Stimulated activated CD8-positive, alpha-beta memory T cell treated with anti-CD3 and anti-CD28 coated beads, Interleukin-12 subunit alpha, Interleukin-12 subunit beta, amount 100 ng/mL, for 4 hours (primary cell): ENCODE results near the gene RPL37A.

Experiments used
- DNase-seq: peaks from one replicate; pipeline ENCODE4 v3.0.0-alpha.2; 2020; ENCODE audit warnings: low read depth

The RPL37A gene

GRCh38 chr2:216498379-216499352 is at the start of gene RPL37A:
Gene RPL37A (plus strand): TSS chr2:216498844. CDS start chr2:216498875, 31 bp downstream.
- peak; percentile 80 for DNase-seq

DNA sequence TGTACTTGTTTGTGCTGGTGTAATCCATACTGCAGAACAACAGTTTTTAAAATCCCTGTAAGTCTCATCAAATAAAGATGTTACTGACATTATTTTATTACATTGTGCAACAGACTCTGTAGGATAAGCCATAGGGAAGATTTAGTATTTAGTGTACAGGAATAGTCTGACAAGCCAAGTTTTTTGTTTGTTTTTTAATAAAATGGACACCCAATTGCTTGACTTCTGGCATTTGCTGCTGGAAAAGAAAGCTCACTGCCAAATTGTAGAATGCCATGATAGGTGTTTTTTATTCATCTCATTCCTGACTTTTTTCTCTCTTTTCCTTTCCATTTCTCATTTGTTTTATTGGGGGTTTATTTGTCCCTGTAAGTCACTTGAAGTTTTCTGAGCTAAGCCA is 48.3 kb upstream of the RPL37A start:
- DNase-seq: no peak

DNA sequence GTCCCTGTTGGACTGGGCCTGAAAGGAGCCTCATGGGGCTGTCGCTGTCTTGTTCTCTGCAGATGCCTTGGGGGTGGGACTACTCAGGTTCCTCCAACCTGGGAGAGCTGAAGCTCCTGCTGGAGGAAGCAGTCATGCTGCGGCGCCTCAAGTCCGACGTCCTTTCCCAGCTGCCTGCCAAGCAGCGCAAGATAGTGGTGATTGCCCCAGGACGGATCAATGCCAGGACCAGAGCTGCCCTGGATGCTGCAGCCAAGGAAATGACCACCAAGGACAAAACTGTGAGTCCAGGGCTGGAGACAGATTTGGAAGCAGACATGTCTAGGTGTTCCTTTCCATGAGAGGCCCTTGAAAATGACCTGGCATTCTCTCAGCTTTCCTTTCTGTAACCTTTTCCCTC is 47.9 kb upstream of the RPL37A start:
- no peak for DNase-seq

GRCh38 chr2:216453955-216454614 is 44.6 kb upstream of the RPL37A start:
- DNase-seq: no peak

DNA sequence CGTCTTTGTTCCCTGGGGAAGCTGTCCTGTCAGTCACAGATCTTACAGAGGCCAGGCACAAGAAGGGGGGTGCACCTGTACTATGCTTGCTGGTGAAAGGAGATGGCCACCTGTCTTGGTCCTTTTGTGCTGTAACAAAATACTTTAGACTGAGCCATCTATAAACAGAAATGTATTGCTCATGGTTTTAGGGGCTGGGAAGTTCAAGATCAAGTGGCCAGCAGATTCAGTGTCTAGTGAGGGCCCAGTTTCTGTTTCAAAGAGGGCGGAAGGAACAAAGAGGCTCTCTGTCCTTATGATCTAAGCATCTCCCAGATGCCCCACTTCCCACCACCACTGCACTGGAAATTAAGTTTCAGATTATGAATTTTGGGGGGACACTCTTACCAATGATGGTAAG is 35.5 kb upstream of the RPL37A start:
- no peak for DNase-seq

DNA sequence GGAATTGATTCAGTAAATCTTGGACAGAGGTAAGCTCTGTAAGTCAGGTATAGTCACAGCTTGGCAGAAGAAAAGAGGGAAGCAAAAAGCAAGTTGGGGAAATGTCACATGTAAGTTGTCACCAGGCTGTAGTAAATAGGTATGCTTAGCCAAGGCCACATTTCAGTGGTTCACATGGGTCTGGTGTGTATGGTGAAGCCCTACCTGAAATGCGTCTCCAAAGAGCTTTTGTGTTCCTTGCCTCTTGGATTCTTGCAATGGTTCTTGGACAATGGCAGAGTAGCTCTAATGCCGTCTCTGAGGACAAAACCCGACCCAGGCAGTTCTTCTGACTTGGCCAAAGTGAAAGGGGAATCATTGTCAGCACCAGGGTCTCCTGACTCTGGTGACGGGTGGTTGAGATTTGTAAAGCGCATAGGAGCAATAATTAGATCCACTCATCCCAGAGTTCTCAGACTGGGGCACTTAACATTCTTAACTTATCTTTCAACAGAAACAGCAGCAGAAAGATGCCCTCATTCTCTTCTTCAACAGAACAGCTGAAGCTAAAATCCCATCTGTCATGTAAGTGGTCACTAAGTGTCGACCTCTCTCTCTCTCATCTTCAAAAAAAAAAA is 34.4 kb upstream of the RPL37A start:
- no peak for DNase-seq

- DNase-seq: no peak
Measured at GRCh38 chr2:216465579-216466195, 33.0 kb upstream of the RPL37A start.

DNA sequence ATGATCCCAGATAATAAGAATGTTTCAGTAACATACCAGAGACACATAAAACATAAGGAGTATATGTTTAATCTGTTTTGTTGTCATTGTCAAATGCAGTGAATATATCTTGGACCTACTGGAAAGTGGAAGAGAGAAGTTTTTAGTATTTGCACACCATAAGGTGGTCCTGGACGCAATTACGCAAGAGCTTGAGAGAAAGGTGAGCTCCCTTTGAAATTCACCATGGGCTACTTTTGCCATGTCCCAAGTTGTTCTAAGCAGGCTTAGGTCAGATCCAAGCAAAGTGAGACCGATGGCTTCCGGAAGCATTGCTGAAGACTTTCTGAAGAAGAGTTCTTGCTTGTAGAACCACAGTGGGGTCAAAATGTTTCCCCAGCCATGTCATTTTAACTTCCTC is 30.8 kb upstream of the RPL37A start:
- no peak for DNase-seq

GRCh38 chr2:216469661-216470060 is 29.0 kb upstream of the RPL37A start:
- DNase-seq: no peak

GRCh38 chr2:216473187-216473586 is 25.5 kb upstream of the RPL37A start:
- no peak for DNase-seq

- DNase-seq: no peak
Measured at GRCh38 chr2:216474925-216475670, 23.5 kb upstream of the RPL37A start.

- DNase-seq: no peak
Measured at GRCh38 chr2:216475767-216476166, 22.9 kb upstream of the RPL37A start.

DNA sequence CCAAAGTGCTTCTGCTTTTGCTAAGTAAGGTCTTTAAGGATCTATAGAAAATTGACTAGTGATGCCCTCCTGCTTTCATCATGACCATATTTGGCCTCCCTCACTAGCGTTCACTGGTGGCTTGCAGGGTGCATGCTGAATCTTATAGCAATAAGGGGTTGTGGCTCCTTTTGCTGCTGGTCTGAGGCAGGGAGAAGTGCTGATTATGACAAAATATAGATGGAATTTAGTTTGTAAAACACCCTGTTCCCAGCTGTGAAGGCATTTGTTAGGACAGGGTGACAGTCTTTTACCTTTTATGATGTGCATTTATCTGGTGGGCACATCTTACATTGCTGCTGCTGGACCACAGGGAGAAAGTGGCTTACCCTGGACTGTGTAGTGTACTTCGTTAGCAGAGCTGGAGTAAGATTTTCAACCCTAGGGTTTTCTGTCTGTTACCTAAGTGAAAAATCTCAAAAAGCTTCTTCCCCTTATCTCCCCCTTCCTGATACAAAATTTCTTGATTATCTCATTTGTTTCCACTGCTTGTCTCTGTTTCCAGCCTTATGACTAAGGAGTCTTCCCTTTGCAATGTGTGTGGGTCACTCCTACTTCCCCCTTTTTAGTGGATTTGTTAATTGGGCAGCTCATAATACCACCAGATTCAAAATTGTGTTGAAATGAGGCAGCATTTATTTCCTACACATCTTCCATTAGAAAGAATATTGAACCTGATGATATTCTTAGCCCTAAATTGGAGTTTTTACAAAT is 21.2 kb upstream of the RPL37A start:
- no peak for DNase-seq

GRCh38 chr2:216478151-216478550 is 20.5 kb upstream of the RPL37A start:
- DNase-seq: no peak

GRCh38 chr2:216478791-216479190 is 19.9 kb upstream of the RPL37A start:
- DNase-seq: no peak

DNA sequence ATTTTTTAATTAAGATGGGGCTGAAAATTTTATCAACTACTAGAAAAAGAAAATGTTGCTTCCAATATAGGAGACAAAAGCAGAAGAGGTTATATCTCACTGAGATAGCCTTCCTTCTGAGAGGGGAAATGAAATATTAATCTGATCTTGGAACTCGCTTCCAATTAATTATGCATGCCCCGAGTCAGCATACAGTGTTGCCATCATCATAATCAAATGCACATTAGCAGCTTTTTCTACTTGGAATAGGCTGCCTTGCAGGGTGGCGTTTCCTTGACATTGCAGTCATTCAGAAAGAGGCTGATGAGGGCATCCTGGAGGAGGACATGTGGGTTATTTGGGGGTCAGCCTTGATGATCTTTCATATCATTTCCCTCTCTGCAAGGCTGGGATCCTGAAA is 18.4 kb upstream of the RPL37A start:
- no peak for DNase-seq

- DNase-seq: no peak
Measured at GRCh38 chr2:216482640-216483039, 16.0 kb upstream of the RPL37A start.

GRCh38 chr2:216485237-216485636 is 13.4 kb upstream of the RPL37A start:
- DNase-seq: no peak

DNA sequence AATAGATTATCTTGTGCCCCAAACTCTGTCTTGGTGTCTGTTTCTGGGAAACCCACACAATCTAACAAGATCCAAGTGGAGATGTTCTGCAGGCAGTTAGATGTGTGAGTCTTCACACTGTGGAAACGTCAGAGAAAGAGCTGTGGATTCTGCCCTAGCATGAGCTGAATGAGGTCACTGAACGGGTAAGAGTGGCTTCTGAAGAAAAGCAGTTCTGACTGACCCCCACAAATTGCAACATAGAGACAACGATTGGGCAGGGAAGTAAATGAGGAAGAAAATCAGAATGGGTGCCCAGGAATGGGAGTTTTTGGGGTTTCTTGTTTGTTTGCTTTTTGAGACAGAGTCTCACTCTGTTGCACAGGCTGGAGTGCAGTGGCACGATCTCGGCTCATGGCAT is 12.9 kb upstream of the RPL37A start:
- no peak for DNase-seq

- no peak for DNase-seq
Measured at GRCh38 chr2:216486271-216486670, 12.4 kb upstream of the RPL37A start.

DNA sequence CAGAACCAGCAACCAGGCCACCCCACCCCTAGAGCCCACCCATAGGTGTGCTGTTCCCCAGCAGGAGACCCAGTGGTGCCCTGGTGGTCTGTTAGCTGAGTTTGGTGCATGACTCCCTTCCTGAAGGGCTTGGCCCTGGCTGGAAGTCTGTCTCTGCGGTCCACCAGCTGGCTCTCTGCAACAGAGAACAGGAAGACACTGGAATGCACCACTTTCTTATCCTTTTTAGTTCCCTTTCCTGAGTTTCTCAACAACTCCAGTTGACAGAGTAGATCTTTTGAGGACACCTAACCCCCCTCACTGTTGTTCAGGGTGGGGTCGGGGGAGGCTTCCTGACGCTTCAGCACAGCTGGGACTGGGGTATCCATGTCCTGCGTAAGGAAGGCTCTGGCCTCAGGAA is 11.9 kb upstream of the RPL37A start:
- no peak for DNase-seq
